ENCODE measurements around the gene LIAS. TPM values are rescaled to one million over a fixed set of nuclear protein-coding genes. Genes with fewer than 3 reads are reported as not detected.

The LIAS gene
- total RNA-seq, 1 experiment from 2014 or later = 23.1 TPM

- TF ChIP-seq, protein P1, sequence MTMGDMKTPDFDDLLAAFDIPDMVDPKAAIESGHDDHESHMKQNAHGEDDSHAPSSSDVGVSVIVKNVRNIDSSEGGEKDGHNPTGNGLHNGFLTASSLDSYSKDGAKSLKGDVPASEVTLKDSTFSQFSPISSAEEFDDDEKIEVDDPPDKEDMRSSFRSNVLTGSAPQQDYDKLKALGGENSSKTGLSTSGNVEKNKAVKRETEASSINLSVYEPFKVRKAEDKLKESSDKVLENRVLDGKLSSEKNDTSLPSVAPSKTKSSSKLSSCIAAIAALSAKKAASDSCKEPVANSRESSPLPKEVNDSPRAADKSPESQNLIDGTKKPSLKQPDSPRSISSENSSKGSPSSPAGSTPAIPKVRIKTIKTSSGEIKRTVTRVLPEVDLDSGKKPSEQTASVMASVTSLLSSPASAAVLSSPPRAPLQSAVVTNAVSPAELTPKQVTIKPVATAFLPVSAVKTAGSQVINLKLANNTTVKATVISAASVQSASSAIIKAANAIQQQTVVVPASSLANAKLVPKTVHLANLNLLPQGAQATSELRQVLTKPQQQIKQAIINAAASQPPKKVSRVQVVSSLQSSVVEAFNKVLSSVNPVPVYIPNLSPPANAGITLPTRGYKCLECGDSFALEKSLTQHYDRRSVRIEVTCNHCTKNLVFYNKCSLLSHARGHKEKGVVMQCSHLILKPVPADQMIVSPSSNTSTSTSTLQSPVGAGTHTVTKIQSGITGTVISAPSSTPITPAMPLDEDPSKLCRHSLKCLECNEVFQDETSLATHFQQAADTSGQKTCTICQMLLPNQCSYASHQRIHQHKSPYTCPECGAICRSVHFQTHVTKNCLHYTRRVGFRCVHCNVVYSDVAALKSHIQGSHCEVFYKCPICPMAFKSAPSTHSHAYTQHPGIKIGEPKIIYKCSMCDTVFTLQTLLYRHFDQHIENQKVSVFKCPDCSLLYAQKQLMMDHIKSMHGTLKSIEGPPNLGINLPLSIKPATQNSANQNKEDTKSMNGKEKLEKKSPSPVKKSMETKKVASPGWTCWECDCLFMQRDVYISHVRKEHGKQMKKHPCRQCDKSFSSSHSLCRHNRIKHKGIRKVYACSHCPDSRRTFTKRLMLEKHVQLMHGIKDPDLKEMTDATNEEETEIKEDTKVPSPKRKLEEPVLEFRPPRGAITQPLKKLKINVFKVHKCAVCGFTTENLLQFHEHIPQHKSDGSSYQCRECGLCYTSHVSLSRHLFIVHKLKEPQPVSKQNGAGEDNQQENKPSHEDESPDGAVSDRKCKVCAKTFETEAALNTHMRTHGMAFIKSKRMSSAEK (CRISPR knock-in tag; IDR thresholded peaks at IDR 0.05; ENCODE audit: borderline replicate concordance) = 0 out of 2 replicates have a peak, but pooled peaks have one; percentile 36
- TF ChIP-seq SOX15 (CRISPR knock-in tag; IDR thresholded peaks at IDR 0.05) (no peak), IRF1 (CRISPR knock-in tag; IDR thresholded peaks at IDR 0.05) (no peak), PRRX2 (CRISPR knock-in tag; IDR thresholded peaks at IDR 0.05) (no peak), ZNF416 (CRISPR knock-in tag; IDR thresholded peaks at IDR 0.05) (no peak; the same call in 1 of the 2 replicates), ZNF121 (CRISPR knock-in tag; IDR thresholded peaks at IDR 0.05) (no peak), CBFB (CRISPR knock-in tag; IDR thresholded peaks at IDR 0.05; ENCODE audit: low read depth) (no peak), ELF4 (CRISPR knock-in tag; IDR thresholded peaks at IDR 0.05; ENCODE audit: low read depth) (no peak), GABPB1 (CRISPR knock-in tag; IDR thresholded peaks at IDR 0.05) (peak; percentile 85), ZNF317 (CRISPR knock-in tag; IDR thresholded peaks at IDR 0.05; ENCODE audit: borderline replicate concordance, low read depth) (no peak), TEAD1 (CRISPR knock-in tag; IDR thresholded peaks at IDR 0.05) (peak; percentile 82), NFE2L1 (CRISPR knock-in tag; IDR thresholded peaks at IDR 0.05) (0 out of 2 replicates have a peak, but pooled peaks have one; percentile 53), MYBL2 (CRISPR knock-in tag; IDR thresholded peaks at IDR 0.05) (peak; percentile 92; the same call in 1 of the 2 replicates), ZMAT4 (CRISPR knock-in tag; IDR thresholded peaks at IDR 0.05) (no peak), STAT6 (CRISPR knock-in tag; conservative IDR thresholded peaks at IDR 0.05; ENCODE audit: low read depth) (no peak), CTCF (IDR thresholded peaks at IDR 0.05) (no peak), ETV6 (CRISPR knock-in tag; IDR thresholded peaks at IDR 0.05) (no peak), MXD4 (CRISPR knock-in tag; IDR thresholded peaks at IDR 0.05; ENCODE audit: borderline replicate concordance) (no peak), MAX (CRISPR knock-in tag; IDR thresholded peaks at IDR 0.05) (peak; percentile 93), SMAD3 (CRISPR knock-in tag; IDR thresholded peaks at IDR 0.05; ENCODE audit: borderline replicate concordance) (peak; percentile 60; the same call in 1 of the 2 replicates), CREB1 (CRISPR knock-in tag; IDR thresholded peaks at IDR 0.05) (peak; percentile 97)
- TF ChIP-seq, protein P2, sequence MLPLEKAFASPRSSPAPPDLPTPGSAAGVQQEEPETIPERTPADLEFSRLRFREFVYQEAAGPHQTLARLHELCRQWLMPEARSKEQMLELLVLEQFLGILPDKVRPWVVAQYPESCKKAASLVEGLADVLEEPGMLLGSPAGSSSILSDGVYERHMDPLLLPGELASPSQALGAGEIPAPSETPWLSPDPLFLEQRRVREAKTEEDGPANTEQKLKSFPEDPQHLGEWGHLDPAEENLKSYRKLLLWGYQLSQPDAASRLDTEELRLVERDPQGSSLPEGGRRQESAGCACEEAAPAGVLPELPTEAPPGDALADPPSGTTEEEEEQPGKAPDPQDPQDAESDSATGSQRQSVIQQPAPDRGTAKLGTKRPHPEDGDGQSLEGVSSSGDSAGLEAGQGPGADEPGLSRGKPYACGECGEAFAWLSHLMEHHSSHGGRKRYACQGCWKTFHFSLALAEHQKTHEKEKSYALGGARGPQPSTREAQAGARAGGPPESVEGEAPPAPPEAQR (CRISPR knock-in tag; IDR thresholded peaks at IDR 0.05) = no peak
- TF ChIP-seq, protein P3, sequence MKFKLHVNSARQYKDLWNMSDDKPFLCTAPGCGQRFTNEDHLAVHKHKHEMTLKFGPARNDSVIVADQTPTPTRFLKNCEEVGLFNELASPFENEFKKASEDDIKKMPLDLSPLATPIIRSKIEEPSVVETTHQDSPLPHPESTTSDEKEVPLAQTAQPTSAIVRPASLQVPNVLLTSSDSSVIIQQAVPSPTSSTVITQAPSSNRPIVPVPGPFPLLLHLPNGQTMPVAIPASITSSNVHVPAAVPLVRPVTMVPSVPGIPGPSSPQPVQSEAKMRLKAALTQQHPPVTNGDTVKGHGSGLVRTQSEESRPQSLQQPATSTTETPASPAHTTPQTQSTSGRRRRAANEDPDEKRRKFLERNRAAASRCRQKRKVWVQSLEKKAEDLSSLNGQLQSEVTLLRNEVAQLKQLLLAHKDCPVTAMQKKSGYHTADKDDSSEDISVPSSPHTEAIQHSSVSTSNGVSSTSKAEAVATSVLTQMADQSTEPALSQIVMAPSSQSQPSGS (CRISPR knock-in tag; IDR thresholded peaks at IDR 0.05; ENCODE audit: borderline replicate concordance, low read depth) = no peak
- TF ChIP-seq, protein P4, sequence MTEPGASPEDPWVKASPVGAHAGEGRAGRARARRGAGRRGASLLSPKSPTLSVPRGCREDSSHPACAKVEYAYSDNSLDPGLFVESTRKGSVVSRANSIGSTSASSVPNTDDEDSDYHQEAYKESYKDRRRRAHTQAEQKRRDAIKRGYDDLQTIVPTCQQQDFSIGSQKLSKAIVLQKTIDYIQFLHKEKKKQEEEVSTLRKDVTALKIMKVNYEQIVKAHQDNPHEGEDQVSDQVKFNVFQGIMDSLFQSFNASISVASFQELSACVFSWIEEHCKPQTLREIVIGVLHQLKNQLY (CRISPR knock-in tag; IDR thresholded peaks at IDR 0.05) = no peak
Observed at GRCh38 chr4:39458505-39459300, at the start of gene LIAS, which contains the start of gene RPL9 (continued).
